K562 (cell line): ENCODE measurements around the gene MIEN1. TPM values are rescaled to one million over a fixed set of nuclear protein-coding genes. Genes with fewer than 3 reads are reported as not detected.

Experiments
- ATAC-seq: fragments of 200-7000 bp; cut with Tn5 transposase; 3 replicates; pipeline ENCODE4 v1.9.1; 2020; ENCODE audit warnings: moderate library complexity
- BruUV-seq: library from RNA; stranded (reverse); fragments of 400-500 nt; replicated peaks from 2 replicates; lab custom pipeline; 2021; lab: Mats Ljungman, UMichigan
- CTCF ChIA-PET: fragments of 300-600 bp; formaldehyde crosslinking; extraction: SDS; loops from one replicate; lab custom pipeline; 2021; ENCODE audit warnings: low intra/inter-chr PET ratio; lab: Yijun Ruan, JAX
- POLR2A ChIA-PET: fragments of 300-600, 350-650 bp; sonication (Branson Sonifier 250); formaldehyde crosslinking; extraction: SDS; loops from one replicate; lab custom pipeline; 2021; ENCODE audit warnings: antibody characterized with exemption, inconsistent platforms; lab: Yijun Ruan, JAX
- DNase-seq, 4 experiments: peaks; one replicate each; pipeline versions ENCODE4 v3.0.0 to v3.0.0-alpha.2; 2011 to 2018; ENCODE audit warnings: low spot score in 3 of 4, mixed read lengths in 3 of 4; ENCODE audit errors: extremely low read depth in 1 of 4
- FAIRE-seq: peaks from 2 replicates; lab custom pipeline; 2011; peaks lifted over from hg19 to GRCh38; lab: Jason Lieb, UNC
- H2AFZ ChIP-seq: 2 replicates; pipeline ENCODE4 v1.6.0; 2011; ENCODE audit warnings: low read depth, low read length, control low read depth, inconsistent platforms
- H3K27ac ChIP-seq: fragments of 200-600 bp; 3 replicates; pipeline ENCODE4 v1.8.0; 2011; ENCODE audit warnings: low read depth, mild to moderate bottlenecking, control low read depth, inconsistent platforms, low read length, moderate library complexity, mixed read lengths; ENCODE audit errors: extremely low read depth
- H3K27me3 ChIP-seq, 2 experiments: fragments of 300-600 bp in 1 of 2; 2 replicates in 1 of 2; 3 replicates in 1 of 2; pipeline versions ENCODE4 v1.6.0 to v1.8.0; 2011; ENCODE audit warnings: inconsistent platforms in 2 of 2, low read length in 2 of 2, mild to moderate bottlenecking in 1 of 2, mixed read lengths in 1 of 2, moderate library complexity in 1 of 2; ENCODE audit not compliant: control insufficient read depth in 2 of 2, insufficient read depth in 2 of 2
- H3K36me3 ChIP-seq: fragments of 300-600 bp; 3 replicates; pipeline ENCODE4 v1.8.0; 2011; ENCODE audit warnings: mild to moderate bottlenecking, low read length, inconsistent platforms; ENCODE audit not compliant: control insufficient read depth, insufficient read depth
- H3K4me1 ChIP-seq, 2 experiments: fragments of 200-600 bp in 1 of 2; replicated peaks in 1 of 2; 2 replicates in 1 of 2; 3 replicates in 1 of 2; pipeline versions ENCODE4 v1.5.1 to v1.8.0; 2011; ENCODE audit warnings: inconsistent platforms in 2 of 2, low read length in 2 of 2, mild to moderate bottlenecking in 1 of 2, mixed read lengths in 1 of 2, moderate library complexity in 1 of 2; ENCODE audit not compliant: control insufficient read depth in 2 of 2, insufficient read depth in 2 of 2
- H3K4me2 ChIP-seq: 2 replicates; pipeline ENCODE4 v1.6.1; 2011; ENCODE audit warnings: low read length, control low read depth, inconsistent platforms, mixed read lengths; ENCODE audit not compliant: insufficient read depth
- H3K4me3 ChIP-seq: fragments of 200-600 bp; sonication (generic), shearing (Covaris generic); 2 replicates; pipeline ENCODE4 v1.5.1; 2016; ENCODE audit warnings: control low read depth, inconsistent platforms
- H3K79me2 ChIP-seq: fragments of 200-600 bp; 3 replicates; pipeline ENCODE4 v1.8.0; 2011; ENCODE audit warnings: low read length, inconsistent platforms; ENCODE audit not compliant: control insufficient read depth, insufficient read depth
- H3K9ac ChIP-seq, 2 experiments: 2 replicates each; pipeline versions ENCODE4 v1.6.0 to v1.6.1; 2011; ENCODE audit warnings: low read depth in 2 of 2, low read length in 2 of 2, control low read depth in 1 of 2, inconsistent platforms in 1 of 2, mild to moderate bottlenecking in 1 of 2, mixed read lengths in 1 of 2; ENCODE audit not compliant: insufficient read depth in 1 of 2
- H3K9me1 ChIP-seq: one replicate; pipeline ENCODE4 v1.6.0; 2011; ENCODE audit warnings: inconsistent platforms, mild to moderate bottlenecking, low read length, moderate library complexity; ENCODE audit not compliant: control insufficient read depth, insufficient read depth
- H3K9me3 ChIP-seq: replicated peaks from 2 replicates; pipeline ENCODE4 v1.5.1; 2011; ENCODE audit warnings: low read depth, low read length, inconsistent platforms; ENCODE audit not compliant: control insufficient read depth, insufficient read depth
- H4K20me1 ChIP-seq: replicated peaks from 2 replicates; pipeline ENCODE4 v1.6.1; 2011; ENCODE audit warnings: low read length, inconsistent platforms, mixed read lengths; ENCODE audit not compliant: control insufficient read depth, insufficient read depth
- BRD9 ChIP-seq: fragments of 450-650 bp; IDR thresholded peaks from 2 replicates; pipeline ENCODE4 v1.6.1; 2018; ENCODE audit warnings: low read depth; ENCODE audit not compliant: partially characterized antibody
- FOXP4 ChIP-seq: sonication (generic); formaldehyde crosslinking; IDR thresholded peaks from 2 replicates; pipeline ENCODE4 v1.8.0; 2022; ENCODE audit warnings: mild to moderate bottlenecking, missing genetic modification reagents, borderline replicate concordance
- HOMEZ ChIP-seq: fragments of 250-450 bp; sonication (Bioruptor Pico); IDR thresholded peaks from 2 replicates; pipeline ENCODE4 v1.4.0; 2020; ENCODE audit warnings: mild to moderate bottlenecking, moderate library complexity
- LCOR ChIP-seq: sonication (generic); formaldehyde crosslinking; IDR thresholded peaks from 2 replicates; pipeline ENCODE4 v1.8.0; 2022; ENCODE audit warnings: mild to moderate bottlenecking, missing genetic modification reagents
- MCM2 ChIP-seq: fragments of 450-650 bp; IDR thresholded peaks from 2 replicates; pipeline ENCODE4 v1.6.1; 2017; ENCODE audit warnings: low read depth, mild to moderate bottlenecking
- PRPF4 ChIP-seq: fragments of 200-400 bp; formaldehyde crosslinking; IDR thresholded peaks from one replicate; pipeline ENCODE4 v1.6.1; 2017; ENCODE audit warnings: low read length, low read depth, mild to moderate bottlenecking; ENCODE audit not compliant: insufficient read depth, poor library complexity, severe bottlenecking
- RNF219 ChIP-seq: fragments of 250-450 bp; sonication (Bioruptor Pico); IDR thresholded peaks from 2 replicates; pipeline ENCODE4 v1.5.0; 2022; ENCODE audit warnings: mild to moderate bottlenecking
- SMARCA5 ChIP-seq: fragments of 450-650 bp; IDR thresholded peaks from 2 replicates; pipeline ENCODE4 v1.6.1; 2016
- U2AF2 ChIP-seq: fragments of 200-400 bp; formaldehyde crosslinking; optimal IDR thresholded peaks from 2 replicates; pipeline ENCODE3; 2017; ENCODE audit warnings: low read depth, mild to moderate bottlenecking, low read length
- ZC3H8 ChIP-seq: fragments of 450-650 bp; IDR thresholded peaks from 2 replicates; pipeline ENCODE4 v1.6.1; 2017
- ZNF140 ChIP-seq: fragments of 250-450 bp; sonication (Bioruptor Pico); IDR thresholded peaks from 2 replicates; pipeline ENCODE4 v1.8.0; 2021; ENCODE audit warnings: moderate library complexity, mild to moderate bottlenecking, inconsistent platforms
- ZNF274 ChIP-seq: IDR thresholded peaks from 2 replicates; pipeline ENCODE4 v1.6.1; 2011; ENCODE audit warnings: low read depth, mild to moderate bottlenecking, low read length, moderate library complexity, borderline replicate concordance
- WGBS: fragments of 100-300 bp; shearing (Covaris generic); methylation state at CpG from one replicate; pipeline ENCODE4 v1.1.6; 2016; ENCODE audit warnings: low coverage, mixed read lengths; ENCODE audit not compliant: insufficient coverage; ENCODE audit errors: missing lambda C conversion rate; 5-methylcytosine and 5-hydroxymethylcytosine counted together
- in situ Hi-C: fragments of 300-500 bp; cut with MboI; formaldehyde crosslinking; loops from 4 replicates; pipeline ENCODE4 v1.15.0; 2018; ENCODE audit warnings: inconsistent platforms, mixed read lengths
- intact Hi-C: fragments of 100-400 bp; cut with micrococcal nuclease; formaldehyde crosslinking; loops from 2 replicates; pipeline ENCODE4 v1.14.2; 2022
- polyA plus RNA-seq, 8 experiments: library from polyadenylated mRNA; depleted of rRNA in 4 of 8; stranded (reverse) in 5 of 8; unstranded in 3 of 8; fragments of >200 nt; fragmentation: Nextera tagmentation in 2 of 8; fragmentation: Illumina TruSeq in 1 of 8; extraction: Ambion mirVana in 2 of 8; extraction: Trizol in 1 of 8; gene quantifications; 2 replicates each; pipeline versions ENCODE4 v1.2.1 to v1.2.3, GENCODE V29; 2011 to 2014; ENCODE audit warnings: inconsistent platforms in 1 of 8, missing spikeins in 1 of 8
- total RNA-seq, 7 experiments: library from RNA; depleted of rRNA in 6 of 7; stranded (reverse); fragments of >200 nt in 6 of 7; fragmentation: Illumina TruSeq in 2 of 7; extraction: Trizol in 2 of 7; gene quantifications; 2 replicates each; pipeline versions ENCODE4 v1.2.1 to v1.2.3, GENCODE V29; 2011 to 2021; ENCODE audit warnings: low replicate concordance in 1 of 7

The MIEN1 gene
- total and polyA plus RNA-seq, 9 of the 15 experiments (the other 6 are each of a cell fraction or from before 2014, with no cell fraction given) = 61.3 to 142 (median 78.9) TPM

- no peak for TF ChIP-seq ZNF274
- no peak for TF ChIP-seq ZNF140
These were observed 26.9 kb upstream of the MIEN1 start (continued) for GRCh38 chr17:39757176-39757662.

GRCh38 chr17:39756380-39757079, 26.2 kb upstream of the MIEN1 start:
- H3K9me3 ChIP-seq = no peaks in the 10 kb centered on the region
- in situ Hi-C loops = loop anchor here (5.0 kb wide), 1 partner anchor 134 kb away; no protein-coding TSS in a partner anchor
- H4K20me1 ChIP-seq = no peaks in the 10 kb centered on the region
- 25% methylated on average over 7 of the region's 7 CpGs for WGBS
- no peak overlapping the region for H3K27ac ChIP-seq
- peak overlapping the region in 1 of 2 experiments; percentile 55; a peak in 1 of 4 replicates for H3K9ac ChIP-seq
- intact Hi-C loops = no loop called here
- CTCF ChIA-PET = interaction anchor here (6.1 kb wide), 1 partner anchor 135 kb away, joined by 118 read pairs; no protein-coding TSS in a partner anchor
- TF ChIP-seq BRD9 (no peak), MCM2 (no peak), LCOR (no peak), U2AF2 (no peak), SMARCA5 (no peak), PRPF4 (no peak), ZC3H8 (no peak), FOXP4 (CRISPR knock-in tag) (no peak), HOMEZ (CRISPR knock-in tag) (no peak), RNF219 (CRISPR knock-in tag) (no peak)
- no peaks in the 10 kb centered on the region for H3K9me1 ChIP-seq
- H2AFZ ChIP-seq = 0 out of 2 replicates have a peak overlapping the region, but pooled peaks have one; percentile 23
- POLR2A ChIA-PET = interaction anchor here (0.5 to 0.7 kb wide), 2 partner anchors 16 to 24 kb away, joined by 3 read pairs; no protein-coding TSS in a partner anchor
- DNase-seq (no peak), ATAC-seq (no peak), FAIRE-seq (no peak)
- H3K79me2 ChIP-seq = no peaks in the 10 kb centered on the region
- H3K27me3 ChIP-seq = peaks cover 7 to 13% of the 10 kb centered on the region in 2 experiments; a peak in 3 of 5 replicates
- H3K4me3 ChIP-seq = no peak overlapping the region
- no TSS peak for BruUV-seq
- H3K4me1 ChIP-seq = peaks cover 9 to 34% of the 10 kb centered on the region in 2 experiments; a peak in 4 of 5 replicates
- no peaks in the 10 kb centered on the region for H3K36me3 ChIP-seq
- H3K4me2 ChIP-seq = no peak overlapping the region
